ENCODE measurements around the gene PROX2. TPM values are rescaled to one million over a fixed set of nuclear protein-coding genes. Genes with fewer than 3 reads are reported as not detected.

Gene PROX2, protein sequence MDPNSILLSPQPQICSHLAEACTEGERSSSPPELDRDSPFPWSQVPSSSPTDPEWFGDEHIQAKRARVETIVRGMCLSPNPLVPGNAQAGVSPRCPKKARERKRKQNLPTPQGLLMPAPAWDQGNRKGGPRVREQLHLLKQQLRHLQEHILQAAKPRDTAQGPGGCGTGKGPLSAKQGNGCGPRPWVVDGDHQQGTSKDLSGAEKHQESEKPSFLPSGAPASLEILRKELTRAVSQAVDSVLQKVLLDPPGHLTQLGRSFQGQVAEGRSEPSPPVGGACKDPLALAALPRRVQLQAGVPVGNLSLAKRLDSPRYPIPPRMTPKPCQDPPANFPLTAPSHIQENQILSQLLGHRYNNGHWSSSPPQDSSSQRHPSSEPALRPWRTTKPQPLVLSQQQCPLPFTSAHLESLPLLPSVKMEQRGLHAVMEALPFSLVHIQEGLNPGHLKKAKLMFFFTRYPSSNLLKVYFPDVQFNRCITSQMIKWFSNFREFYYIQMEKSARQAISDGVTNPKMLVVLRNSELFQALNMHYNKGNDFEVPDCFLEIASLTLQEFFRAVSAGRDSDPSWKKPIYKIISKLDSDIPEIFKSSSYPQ
- not detected in 2 replicates for total RNA-seq

DNA sequence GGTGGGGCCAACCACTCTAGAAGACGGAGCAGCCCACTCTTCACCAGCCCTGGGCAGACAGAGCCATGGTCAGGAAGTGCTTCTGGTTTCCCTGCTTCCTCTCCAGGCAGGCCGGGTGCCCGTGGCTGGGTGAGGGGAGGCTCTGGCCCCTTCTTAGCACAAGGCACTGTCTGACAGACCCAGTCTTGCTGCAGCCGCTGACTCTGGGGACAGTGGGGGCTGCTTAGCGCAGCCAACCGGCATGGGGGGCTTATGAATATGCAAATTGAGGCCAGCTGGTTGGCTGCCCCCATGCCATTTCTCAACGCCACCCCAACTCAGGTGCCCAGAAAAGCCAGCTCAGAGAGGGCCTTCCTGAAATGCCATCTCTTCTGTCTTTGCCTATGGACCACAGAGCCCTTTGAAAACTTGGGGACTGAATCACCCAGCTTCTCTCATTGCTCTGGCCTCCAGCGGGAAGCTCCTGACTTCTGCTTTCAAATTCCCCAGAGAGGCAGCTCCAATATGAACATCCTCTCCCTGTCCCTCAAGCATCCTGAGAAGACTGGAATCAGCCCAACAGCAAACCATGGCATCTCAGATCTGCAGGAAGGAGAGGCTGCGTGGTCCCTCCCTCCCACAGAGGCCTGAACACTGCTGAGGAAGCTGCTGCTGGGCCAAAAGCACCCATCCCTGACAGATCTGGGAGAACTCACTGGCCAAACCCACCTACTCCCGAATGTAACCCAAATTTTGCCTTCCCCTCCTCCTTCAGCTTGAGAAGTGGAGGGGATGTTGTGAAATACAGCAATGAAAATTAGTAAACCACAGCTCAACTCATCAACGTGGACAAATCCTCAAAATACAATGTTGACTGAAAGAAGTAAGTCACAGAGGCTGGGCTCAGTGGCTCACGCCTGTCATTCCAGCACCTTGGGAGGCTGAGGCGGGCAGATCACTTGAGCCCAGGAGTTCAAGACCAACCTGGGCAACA lies at the start of gene PROX2:
Gene PROX2 (minus strand): TSS at position 205 of the 973 bp plus-strand sequence. CDS start 12,311 bp downstream, outside the sequence.

DNA sequence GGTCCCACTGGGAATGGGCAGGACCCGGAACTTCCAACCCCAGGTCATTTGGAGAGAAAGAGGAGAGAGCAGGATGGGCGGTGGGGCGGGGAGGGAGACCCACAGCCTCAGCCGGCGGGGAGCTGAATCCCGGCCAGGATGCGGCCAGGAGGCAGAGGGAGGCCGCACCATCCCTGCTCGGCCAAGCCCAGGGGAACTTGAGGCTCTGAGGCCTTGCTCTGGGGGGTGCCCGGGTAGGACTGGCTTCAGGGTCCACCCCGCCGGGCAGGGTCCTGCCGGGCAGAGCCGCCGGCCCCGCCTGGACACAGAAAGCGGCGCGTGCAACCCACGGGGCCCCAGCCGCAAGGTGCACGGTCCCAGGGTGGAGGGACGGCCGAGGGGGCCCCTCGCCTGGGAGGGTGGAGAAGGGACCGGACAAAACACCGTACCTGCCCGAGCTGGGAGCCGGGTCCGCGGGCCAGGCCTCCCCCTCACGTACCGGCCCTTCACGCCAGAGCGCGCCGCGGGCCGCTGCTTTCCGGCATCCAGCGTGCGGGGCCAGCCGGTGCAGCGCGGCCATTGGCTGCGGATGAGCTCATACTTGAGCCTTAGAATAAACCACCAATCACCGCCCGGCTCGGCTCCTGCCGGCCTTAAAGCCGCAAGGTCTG lies 46.9 kb upstream of the PROX2 start, which contains the start of gene RPS6KL1:
Gene RPS6KL1 (minus strand): TSS at position 509 of the 650 bp plus-strand sequence. CDS start 1,719 bp downstream, outside the sequence.

DNA sequence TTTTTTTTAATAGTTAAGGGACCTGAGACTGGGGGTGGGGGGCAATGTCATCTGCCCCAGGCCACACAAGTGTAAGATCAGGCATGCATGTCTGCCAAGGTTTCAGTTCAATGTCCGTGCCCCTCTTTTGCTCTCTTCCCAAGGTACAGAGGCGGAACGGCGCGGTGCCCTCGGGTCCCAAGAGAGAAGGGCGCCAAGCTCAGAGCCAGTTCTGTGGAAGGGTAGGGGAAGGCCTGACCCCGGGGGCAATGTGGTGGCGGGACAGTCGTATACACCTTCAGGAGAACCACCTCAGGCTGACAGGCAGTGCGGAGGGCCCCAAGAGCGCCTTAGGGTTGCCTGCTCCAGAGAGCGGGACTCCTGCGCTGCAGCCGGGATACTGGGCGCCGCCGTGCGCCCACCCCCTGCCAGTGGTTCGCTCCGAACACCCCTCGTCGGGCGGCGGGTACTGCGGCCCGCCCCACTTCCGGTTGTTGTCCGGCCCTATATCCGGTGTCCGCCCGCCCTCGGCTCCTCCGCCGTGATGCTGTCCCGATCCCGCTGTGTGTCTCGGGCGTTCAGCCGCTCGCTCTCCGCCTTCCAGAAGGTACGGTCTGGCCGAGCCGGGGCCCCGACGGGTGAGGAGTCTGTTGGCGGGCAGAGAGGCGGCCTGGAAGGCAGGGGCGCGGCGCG lies 5.6 kb upstream of the PROX2 start, which contains the start of gene DLST:
Gene DLST (plus strand): TSS at position 486 of the 672 bp plus-strand sequence. CDS start 38 bp downstream, at position 524.

Other genes with a start within 250 kb of the PROX2 start
- 29.4 and 37.5 TPM in 2 replicates for gene AREL1, start 163.1 kb downstream of the PROX2 start, total RNA-seq
- 19.2 and 32.5 TPM in 2 replicates for gene FCF1, start 163.0 kb downstream of the PROX2 start, total RNA-seq
- 23.4 and 34.9 TPM in 2 replicates for gene YLPM1, start 112.8 kb downstream of the PROX2 start, total RNA-seq
- gene DLST, start 5.8 kb upstream of the PROX2 start, total RNA-seq, result 51.1 and 53.4 TPM in 2 replicates
- gene RPS6KL1, start 47.1 kb upstream of the PROX2 start, total RNA-seq, result 2.1 TPM in 1 of 2 replicates, not detected in the other
- gene PGF, start 79.5 kb upstream of the PROX2 start, total RNA-seq, result under 0.01 TPM in 1 of 2 replicates, not detected in the other
- 29.4 and 48.8 TPM in 2 replicates for gene EIF2B2, start 126.8 kb upstream of the PROX2 start, total RNA-seq
- gene MLH3, start 175.3 kb upstream of the PROX2 start, total RNA-seq, result 15.7 and 18.5 TPM in 2 replicates
- gene ACYP1, start 187.9 kb upstream of the PROX2 start, total RNA-seq, result 2.4 and 2.9 TPM in 2 replicates
- gene ZC2HC1C, start 193.5 kb upstream of the PROX2 start, total RNA-seq, result under 0.01 and 1.1 TPM in 2 replicates